ENCODE data around the gene ADRA2C.

ADRA2C gene

GRCh38 chr4:3733195-3733594 is 33.0 kb upstream of the ADRA2C start:
- no peak for DNase-seq (ENCODE audit: low read depth in 2 of 2)

- DNase-seq (ENCODE audit: low read depth in 2 of 2) = no peak
These were observed 31.0 kb upstream of the ADRA2C start for GRCh38 chr4:3735196-3735595.

DNA sequence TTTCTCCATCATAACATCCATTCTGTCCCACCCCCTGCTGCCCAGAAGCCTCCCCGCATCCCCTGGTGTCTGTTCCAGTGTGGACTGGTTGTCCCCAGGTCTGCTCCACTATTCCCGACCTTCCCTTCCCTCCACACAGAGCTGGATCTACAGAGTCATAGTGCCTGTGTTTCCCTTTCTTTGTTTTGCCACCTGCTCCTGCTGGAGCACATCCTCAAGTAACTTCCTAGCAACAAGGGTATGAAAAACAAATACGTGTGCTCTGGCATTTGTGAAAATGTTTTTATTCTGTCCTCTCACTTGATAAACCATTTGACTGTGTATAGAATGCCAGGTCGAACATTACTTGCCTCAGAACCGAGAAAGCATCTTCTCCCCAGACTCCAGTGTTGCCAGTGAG is 29.9 kb upstream of the ADRA2C start:
- DNase-seq (ENCODE audit: low read depth in 2 of 2) = no peak

DNA sequence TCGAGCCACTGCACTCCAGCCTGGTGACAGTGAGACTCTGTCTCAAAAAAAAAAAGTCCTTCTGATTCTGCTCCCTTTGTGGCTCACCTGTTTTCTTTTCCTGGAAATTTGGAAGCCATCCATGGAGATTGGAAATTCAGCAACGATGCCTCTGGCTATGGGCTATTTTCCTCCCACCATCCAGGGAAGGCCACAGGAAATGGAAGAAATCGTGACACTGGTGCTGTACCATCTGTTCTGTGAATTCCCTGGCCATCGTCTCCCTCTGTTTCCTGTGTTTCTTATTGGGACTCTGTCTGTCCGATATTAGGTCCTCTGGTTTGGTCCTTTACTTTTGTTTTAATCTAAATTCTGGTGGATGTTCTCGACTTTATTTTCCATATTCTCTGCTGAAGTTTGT is 29.4 kb upstream of the ADRA2C start:
- no peak for DNase-seq (ENCODE audit: low read depth in 2 of 2)

DNA sequence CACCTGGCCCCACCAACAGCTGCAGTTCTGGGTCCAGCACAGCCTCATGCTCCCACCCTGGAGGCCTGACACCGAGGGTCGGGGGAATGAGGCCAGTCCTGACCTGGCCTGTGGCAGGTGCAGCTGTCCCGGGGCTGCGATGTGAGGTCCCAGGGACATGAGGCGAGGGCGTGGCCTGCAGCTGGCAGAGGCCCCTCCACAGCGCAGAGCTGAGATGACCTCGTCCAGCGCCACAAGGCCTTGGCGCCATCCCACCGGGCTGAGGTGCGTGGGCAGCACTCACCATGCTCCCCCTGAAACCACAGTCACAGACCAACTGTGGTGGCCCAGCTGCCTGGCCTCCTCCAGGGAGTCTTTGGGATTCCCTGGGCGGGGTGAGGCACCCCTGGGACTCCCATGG is 26.6 kb upstream of the ADRA2C start:
- DNase-seq (ENCODE audit: low read depth in 2 of 2) = no peak

GRCh38 chr4:3740256-3740655 is 25.9 kb upstream of the ADRA2C start:
- DNase-seq (ENCODE audit: low read depth in 2 of 2) = no peak

GRCh38 chr4:3741217-3742011 is 24.8 kb upstream of the ADRA2C start:
- no peak for DNase-seq (ENCODE audit: low read depth in 2 of 2)

GRCh38 chr4:3742610-3743009 is 23.6 kb upstream of the ADRA2C start:
- DNase-seq (ENCODE audit: low read depth in 2 of 2) = no peak

GRCh38 chr4:3744232-3744631 is 22.0 kb upstream of the ADRA2C start:
- no peak for DNase-seq (ENCODE audit: low read depth in 2 of 2)

DNA sequence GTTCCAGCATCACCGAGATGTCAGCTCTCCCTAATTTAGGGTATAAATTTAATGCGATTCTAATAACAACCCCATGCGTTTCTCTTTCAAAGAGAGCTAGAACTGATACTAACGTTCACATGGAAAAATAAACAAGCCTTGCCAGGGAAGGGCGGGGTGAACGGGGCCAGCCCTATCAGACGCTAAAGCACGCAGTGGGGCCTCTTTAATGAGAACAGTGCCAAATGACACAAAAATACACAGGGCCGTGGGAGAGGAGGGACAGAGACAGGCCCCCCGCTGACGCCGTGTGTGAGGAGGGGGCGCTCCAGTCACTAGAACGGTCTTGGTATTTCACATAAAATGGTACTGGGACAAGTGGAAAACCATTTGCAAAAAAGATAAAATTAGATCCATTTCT is 21.3 kb upstream of the ADRA2C start:
- no peak for DNase-seq (ENCODE audit: low read depth in 2 of 2)

GRCh38 chr4:3745886-3746656 is 20.1 kb upstream of the ADRA2C start:
- DNase-seq (ENCODE audit: low read depth in 2 of 2) = no peak

DNA sequence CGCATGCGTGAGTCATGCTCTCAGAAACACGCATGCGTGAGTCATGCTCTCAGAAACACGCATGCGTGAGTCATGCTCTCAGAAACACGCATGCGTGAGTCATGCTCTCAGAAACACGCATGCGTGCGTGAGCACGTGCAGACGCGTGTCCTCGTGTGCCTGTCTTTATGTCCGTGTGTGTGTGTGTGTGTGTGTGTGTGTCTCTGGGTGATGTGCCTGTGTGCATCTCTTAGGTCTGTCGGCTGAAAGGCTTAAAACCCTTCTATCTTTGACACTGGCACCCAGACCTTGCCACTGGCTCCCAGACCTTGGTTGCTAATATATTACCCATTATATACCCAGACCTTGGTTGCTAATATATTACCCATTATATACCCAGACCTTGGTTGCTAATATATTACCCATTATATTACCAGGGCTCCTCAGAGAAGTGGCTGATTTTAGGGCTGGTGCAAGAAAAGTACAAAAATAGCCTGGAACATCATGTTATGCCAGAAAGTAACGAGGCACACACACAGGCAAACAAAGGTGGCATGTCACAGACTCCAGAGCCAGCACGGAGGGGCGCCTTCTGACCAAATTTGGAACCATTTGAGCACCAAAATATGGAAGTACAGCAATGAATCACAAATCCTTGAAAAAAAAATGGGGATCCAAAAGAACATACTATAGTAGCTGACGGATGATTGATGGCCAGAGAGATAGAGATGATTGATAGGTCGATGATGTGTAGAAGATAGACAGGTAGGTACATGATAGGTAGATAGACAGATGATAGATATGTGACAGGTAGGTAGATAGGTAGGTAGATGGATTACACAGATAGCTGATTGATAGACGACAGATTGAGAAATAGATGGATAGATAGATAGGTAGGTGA is 19.2 kb upstream of the ADRA2C start:
- no peak for DNase-seq (ENCODE audit: low read depth in 2 of 2)

DNA sequence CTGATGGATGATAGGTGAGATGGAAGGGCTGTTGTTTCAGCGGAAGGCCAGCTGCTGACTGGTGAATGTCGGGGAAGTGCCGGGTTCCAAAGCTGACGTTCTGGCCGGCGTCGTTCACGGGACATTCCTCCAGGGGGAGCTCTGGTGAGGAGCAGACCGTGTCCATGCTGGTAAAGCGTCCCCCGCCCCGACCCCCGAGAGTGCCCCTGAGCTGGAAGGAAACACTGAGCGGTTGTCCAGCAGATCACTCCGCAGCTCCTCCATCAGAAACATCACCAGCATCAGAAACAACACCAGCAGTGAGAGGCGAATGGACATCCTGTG is 18.6 kb upstream of the ADRA2C start:
- no peak for DNase-seq (ENCODE audit: low read depth in 2 of 2)

GRCh38 chr4:3748136-3748898 is 17.9 kb upstream of the ADRA2C start:
- DNase-seq (ENCODE audit: low read depth in 2 of 2) = no peak

DNA sequence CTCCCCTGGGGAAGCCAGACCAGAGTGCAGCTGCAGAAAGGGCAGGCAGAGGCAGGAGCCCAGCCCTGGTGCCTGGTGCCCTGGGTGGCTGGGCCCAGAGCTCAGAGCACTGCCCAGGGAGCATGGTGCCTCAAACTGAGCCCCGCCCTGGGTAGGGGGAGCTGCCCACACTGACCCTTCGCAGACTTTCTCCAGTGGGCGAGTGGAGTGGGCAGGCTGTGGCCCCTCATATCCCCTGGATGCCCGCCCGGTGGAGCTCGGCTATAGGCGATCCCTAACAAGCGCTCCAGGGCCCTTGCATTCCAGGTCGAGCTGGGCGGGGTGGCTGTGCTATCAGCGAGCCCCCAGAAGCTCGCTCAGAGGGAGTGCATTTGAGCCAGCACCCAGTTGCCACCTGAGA is 17.1 kb upstream of the ADRA2C start:
- no peak for DNase-seq (ENCODE audit: low read depth in 2 of 2)

- DNase-seq (ENCODE audit: low read depth in 2 of 2) = no peak
These were observed 15.9 kb upstream of the ADRA2C start for GRCh38 chr4:3750334-3750733.

GRCh38 chr4:3752022-3752421 is 14.2 kb upstream of the ADRA2C start:
- DNase-seq (ENCODE audit: low read depth in 2 of 2) = no peak

GRCh38 chr4:3753726-3754412 is 12.3 kb upstream of the ADRA2C start:
- DNase-seq (ENCODE audit: low read depth in 2 of 2) = no peak

GRCh38 chr4:3756343-3757059 is 9.7 kb upstream of the ADRA2C start:
- DNase-seq (ENCODE audit: low read depth in 2 of 2) = no peak

DNA sequence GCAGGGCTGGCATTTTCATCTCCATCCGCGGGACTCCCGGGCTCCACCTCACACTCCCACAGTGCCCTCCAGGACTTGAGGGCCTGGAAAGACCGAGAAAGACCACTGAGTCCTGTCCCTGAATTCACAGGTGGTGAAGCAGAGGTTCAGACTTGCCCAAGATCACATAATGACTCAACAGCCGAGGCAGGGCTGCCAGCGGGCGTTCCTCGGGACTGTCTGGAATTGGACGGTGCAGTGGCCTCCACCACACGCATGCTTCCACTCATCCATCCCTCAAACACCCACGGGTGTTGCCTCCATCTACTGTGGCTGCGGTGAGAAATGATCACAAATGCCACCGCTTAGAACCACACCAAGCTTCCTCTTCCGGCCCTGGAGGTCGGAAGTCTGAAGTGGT is 6.9 kb upstream of the ADRA2C start:
- DNase-seq (ENCODE audit: low read depth in 2 of 2) = no peak

Data from stimulated activated CD4-positive, alpha-beta T cell treated with anti-CD3 and anti-CD28 coated beads, Interleukin-4, amount 100 ng/mL, for 48 hours (primary cell).